Activated CD4-positive, alpha-beta T cell treated with anti-CD3 and anti-CD28 coated beads, Interleukin-2, amount 50 U/mL, for 16 hours (primary cell): ENCODE results near the gene DIPK1B.
A peak's percentile ranks its signal among the peaks of the same experiment; 100 is the strongest.

Source experiments
- DNase-seq: peaks from one replicate; pipeline ENCODE4 v3.0.0-alpha.2; 2020

Gene DIPK1B

DNA sequence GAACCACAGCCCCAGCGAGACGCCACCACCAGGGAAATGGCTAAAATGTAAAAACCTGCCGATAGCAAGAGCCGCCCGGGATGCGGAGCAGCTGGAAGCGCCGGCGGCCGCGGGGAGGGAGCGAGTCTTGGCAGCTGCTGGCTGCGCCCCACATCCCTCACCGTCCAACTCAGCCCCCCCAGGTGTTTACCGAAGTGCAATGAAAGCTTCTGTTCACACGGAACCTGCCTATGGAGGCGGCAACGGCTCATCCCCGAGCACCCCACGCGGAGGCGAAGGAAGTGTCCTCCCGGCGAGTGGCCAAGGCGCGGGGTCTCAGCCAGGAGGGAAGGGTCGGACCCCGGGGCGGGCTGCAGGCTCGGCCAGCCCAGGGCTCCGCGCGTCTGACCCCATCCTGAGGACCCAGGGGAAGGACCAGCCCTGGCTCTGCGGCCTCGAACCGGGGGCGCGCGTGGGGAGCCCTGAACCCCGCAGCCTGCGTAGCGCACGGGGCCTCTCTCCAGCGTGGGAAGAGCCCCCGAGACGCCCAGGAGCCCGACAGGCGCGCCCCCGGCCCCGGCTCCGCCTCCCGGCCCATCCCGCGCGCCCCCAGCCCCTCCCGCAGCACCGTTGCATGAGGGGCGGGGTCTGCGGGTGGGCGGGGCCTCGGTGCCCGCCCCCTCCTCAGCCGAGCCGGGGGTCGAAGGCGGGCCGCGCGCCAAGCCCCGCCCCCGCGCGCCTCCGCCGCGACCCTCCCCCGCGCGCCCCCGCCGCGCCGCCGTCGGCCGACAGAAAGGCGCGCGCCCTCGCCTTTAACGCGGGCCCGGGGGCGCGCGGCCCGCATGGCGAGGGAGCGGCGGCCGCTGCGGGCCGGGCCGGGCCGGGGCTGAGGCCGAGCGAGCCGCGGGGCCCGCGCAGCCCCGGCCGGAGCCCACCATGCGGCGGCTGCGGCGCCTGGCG is at the start of gene DIPK1B:
Gene DIPK1B (plus strand): TSS at position 822 of the 939 bp plus-strand sequence. CDS start 94 bp downstream, at position 916.
- no peak for DNase-seq

DNA sequence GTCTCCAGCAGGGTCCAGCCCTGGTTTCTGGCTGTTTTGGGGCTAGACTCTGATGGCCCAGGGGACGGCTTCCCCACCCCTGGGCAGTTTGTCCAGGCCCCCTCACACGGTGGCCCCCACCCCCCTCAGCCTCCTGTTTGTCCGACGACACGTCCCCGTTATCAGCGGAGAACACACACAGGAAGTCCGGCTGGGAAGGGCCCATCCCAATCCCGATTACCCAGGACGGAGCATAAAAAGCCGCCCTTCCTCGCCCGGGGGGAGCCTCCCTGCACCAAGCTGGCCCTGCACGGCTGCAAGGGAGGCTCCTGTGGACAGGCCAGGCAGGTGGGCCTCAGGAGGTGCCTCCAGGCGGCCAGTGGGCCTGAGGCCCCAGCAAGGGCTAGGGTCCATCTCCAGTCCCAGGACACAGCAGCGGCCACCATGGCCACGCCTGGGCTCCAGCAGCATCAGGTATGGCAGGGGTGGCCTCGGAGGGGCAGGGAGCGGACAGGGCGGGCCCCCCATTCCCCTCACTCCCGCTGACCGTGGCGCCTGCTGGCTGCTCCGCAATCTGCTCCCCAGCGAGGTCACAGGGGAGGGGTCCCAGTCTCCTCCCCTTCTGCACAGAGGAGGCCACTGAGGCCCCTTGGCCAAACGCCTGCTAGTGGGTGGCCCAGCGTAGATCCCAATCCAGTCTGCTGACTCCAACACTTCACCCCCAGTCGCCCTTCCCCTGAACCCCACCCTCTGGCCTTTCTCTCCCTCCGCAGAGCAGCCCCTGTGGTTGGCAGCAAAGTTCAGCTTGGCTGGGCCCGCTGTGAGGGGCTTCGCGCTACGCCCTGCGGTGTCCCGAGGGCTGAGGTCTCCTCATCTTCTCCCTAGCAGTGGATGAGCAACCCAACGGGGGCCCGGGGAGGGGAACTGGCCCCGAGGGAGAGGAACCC is 49.5 kb upstream of the DIPK1B start, which contains the start of gene EGFL7:
Gene EGFL7 (plus strand): TSS at position 261 of the 926 bp plus-strand sequence. CDS start 5,367 bp downstream, outside the sequence.
- DNase-seq = no peak

DNA sequence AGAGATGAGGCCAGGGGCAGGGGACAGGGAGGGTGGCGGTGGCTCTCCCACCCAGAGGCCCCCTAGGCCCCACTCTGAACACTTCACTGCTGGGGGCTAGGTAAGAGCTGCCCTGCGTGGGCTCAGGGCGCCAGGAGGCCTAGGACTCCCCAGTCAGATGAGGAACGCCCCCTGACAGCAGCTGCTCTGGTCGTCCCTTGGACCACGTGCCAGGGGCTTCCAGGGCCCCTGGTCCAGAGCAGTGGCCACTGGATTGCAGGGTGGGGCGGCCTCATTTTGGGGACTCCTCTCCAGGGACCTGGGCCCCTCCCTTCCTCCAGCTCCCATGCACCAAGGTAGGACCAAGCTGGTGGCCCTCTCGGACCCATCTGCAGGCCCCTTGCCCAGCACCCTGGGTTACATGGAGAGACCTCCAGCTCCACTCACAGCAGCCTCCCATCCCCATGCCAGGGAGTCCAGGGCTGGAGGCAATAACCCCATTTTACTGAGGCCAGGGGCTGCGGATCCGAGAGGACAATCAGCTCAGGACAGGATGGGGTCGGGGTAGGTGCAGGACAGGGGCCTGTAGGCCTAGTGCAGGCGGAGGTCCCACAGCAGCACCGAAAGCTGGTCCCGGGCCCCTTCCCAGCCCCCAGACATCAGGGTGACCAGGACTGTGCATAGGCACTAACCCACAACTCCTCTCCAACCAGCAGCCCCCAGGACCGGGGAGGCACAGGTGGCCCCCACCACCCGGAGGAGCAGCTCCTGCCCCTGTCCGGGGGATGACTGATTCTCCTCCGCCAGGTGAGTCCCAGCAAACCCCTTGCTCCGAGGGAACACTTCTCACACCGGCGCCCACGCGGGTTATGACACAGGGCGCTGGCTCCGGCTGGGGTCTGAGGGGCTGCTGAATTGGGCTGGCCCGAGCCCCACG is 48.1 kb upstream of the DIPK1B start:
- no peak for DNase-seq

DNA sequence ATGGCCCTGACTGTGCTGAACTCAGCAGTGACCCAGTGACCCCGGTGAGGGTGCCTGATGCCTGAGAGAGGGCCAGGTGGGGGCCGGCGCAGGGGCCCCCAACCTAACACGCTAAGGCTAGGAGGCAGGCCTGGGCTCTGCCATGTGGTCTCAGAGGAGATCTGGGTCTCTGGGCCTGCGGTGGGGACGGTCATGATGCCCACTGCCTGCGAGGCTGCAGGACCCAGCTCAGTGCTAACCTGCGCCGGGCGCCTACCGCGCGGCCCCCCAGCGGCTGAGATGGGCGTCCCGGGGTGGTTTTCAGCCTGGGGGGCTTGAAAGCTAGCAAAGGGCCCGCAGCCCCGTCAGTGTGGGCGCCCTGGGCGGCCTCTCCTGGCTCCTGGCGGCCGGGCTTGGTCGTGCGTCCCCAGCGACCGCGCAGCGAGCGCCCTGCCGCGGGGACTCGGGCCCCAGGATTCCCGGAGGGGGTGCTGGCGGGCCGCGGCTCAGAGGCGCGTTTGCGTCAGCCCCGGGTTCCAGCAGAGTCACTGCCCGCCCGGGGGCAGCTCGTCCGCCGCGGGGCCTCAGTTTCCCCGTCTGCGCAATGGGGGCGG is 47.2 kb upstream of the DIPK1B start:
- no peak for DNase-seq

DNA sequence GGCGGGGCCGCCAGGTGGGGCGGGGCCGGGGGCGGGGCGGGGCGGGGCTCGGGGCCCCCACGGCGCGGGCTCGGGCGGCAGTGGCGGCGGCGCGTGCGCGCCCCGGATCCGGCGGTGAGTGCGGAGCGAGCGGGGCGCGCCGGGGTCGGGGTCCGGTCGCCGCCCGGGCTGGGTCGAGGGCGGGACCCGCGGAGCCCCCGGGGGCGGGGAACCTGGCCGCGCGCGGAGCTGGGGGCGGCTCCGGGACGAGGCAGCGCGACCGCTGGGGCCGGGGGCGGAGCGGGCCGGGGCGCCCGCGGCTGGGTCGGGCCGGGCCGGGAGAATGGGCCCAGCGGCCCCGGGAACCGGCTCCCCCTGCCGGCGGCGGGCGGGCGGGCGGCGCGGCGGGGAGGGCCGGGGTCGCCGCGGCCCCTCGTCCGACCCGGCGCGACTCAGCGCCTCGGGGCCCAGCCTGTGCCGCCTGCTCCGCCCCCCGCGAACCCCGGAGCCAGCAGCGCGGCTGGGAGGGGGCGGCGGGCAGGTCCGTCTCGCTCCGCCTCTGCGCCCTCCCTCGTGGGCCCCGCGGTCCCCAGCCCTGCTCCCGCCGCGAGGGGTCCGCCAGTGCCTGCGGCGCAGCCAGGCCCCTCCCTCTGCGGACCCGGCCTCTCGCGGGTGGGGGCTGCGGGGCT is 46.5 kb upstream of the DIPK1B start:
- DNase-seq = no peak

DNA sequence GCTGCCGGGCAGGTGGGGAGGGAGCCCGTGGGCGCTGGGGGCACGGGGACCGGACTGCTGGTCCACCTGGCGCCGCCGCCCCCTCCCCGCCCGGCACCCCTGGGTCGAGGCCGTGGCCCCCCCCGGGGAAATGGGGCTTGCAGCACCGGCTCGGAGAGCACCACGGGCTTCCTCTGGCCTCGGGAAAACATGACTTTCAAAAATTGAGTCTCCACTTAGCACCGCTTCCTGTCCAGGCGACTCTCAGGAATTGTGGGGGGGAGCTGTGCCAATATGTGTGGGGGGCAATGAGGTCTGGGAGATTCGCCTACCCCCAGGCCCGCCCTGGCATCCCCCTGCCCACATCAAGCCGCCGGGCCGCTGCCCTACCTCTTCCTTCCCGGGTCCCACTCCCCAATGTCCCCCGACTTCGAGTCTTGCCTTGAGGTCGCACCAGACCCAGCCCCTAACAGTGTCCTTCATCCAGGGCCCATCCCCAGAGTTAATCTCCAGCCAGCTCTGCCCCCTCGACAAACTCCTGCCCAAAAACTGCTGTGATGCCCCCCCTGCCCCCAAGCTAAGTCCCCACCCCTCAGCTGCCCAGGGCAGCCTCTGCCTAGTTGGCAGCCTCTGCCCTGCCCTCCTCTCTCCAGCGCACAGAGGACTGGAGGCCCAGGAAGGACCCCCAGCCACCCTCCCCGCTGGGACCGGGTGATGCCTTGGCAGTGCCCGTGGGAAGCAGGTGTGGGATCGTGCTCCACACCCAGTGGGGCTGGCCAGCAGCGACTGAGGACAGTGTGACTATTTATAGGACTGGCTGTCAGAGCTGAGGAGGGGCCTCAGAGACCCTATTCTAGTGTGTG is 45.8 kb upstream of the DIPK1B start:
- DNase-seq = no peak

DNA sequence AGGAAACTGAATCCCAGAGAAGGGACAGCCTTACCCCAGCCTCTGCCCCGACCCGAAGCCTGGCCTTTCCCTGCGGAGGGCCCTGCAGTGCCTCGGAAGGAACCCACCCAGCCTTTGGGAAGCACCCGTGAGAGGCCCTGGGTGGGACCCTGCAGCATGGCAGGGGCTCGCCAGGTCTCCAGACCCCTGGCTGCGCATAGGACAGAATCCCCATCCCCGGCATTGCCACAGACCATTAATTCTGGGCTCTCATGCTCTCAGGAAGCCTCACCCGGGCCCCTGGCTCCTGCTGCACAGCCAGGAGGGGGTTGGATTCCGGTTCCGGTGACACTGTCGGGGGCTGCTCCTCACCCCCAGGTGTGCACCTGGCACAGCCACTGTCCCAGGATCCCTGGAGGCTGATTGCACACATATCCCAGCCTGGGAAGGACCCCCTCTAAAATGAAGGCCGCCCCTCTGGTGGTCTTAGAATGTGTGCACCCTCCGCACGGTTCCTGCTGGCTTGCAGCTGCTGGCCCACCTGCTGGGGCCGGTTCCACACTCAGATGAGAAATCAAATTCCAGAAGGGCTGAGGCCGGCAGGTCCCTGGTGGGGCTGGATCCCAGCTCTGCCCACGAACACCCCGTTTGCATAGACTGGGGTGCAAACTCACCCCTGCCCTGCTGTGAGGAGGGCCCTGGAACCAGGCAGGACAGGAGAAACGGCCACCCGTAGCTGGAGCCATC is 45.0 kb upstream of the DIPK1B start:
- no peak for DNase-seq

DNA sequence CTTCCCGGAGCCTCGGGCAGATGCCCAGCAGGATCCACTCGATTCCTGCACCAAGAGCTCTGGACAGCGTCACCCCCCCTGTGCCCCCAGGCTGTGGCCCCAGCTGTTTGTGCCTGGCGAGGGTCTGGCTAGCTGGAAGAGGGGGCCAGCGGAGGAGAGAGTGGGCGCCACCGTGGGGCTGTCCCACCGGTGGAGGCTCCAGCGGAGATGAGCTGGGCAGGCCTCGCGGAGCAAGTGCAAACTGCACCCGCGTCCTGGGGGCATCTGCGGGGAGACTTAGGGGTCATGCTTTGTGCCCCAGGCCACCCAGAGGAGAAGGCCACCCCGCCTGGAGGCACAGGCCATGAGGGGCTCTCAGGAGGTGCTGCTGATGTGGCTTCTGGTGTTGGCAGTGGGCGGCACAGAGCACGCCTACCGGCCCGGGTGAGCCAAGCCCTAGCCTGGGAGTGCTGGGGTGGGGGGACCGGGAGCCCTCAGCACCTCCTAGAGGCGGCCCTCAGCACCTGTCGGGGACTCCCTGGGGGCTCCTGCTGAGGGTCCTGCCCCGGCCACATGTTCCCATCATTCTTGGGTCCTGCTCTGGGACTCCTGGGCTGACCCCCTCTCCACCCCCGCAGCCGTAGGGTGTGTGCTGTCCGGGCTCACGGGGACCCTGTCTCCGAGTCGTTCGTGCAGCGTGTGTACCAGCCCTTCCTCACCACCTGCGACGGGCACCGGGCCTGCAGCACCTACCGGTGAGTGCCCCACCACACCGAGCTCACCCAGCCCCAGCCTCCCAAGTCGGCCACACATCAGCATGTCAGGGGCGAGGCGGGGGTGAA is 44.2 kb upstream of the DIPK1B start:
- DNase-seq = no peak

DNA sequence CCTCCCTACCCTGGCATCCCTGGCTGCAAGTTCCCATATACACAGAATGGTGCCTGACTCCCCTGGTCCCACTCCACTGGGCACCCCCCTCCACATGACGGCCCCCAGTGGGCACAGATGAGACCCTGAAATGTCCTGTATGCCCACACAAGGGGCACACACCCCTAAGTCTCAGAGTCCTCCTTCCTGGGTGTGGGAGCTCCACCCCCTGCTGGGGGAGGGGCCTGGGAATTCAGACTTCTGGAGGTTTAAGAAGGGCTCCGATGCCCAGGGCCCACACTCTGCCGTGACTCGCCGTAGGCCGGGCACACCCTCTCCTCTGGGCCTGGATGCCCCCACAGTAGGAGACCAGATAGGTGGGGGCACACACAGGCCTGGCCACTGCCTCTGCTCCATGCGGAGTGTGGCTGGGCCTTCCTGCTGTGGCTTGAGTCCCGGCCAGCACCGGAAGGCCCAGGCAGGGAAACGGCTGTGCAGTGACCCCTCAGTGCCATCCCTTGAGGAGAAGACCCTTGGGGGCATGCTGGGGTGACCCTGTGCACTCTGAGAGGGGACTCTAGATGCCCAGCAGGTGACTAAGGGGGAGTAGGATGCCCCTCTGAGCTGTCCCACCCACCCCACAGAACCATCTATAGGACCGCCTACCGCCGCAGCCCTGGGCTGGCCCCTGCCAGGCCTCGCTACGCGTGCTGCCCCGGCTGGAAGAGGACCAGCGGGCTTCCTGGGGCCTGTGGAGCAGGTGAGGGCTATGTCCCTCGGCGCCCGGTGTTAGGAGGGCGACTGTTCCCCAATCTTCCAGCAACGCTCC is 43.2 kb upstream of the DIPK1B start:
- DNase-seq = no peak

DNA sequence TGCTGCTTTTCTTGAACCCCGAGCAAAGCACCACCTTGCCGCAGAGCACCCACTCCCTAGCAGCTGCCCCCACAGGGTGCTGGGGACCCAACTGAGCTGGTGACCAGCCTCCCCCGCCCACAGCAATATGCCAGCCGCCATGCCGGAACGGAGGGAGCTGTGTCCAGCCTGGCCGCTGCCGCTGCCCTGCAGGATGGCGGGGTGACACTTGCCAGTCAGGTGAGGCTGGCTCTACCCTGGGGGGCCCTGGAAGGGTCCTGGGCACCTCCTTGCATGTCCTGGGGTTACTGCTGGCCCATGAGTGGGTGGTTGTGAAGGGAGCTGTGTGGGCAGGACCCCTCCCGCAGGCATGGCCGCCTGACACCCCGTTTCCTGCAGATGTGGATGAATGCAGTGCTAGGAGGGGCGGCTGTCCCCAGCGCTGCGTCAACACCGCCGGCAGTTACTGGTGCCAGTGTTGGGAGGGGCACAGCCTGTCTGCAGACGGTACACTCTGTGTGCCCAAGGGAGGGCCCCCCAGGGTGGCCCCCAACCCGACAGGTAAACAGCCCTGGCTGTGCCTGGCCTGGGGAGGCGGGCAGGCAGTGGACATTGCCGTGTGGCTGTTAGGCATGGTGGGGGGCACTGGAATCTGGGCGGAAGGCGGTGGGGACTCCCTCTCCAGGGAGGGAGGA is 42.4 kb upstream of the DIPK1B start:
- no peak for DNase-seq

DNA sequence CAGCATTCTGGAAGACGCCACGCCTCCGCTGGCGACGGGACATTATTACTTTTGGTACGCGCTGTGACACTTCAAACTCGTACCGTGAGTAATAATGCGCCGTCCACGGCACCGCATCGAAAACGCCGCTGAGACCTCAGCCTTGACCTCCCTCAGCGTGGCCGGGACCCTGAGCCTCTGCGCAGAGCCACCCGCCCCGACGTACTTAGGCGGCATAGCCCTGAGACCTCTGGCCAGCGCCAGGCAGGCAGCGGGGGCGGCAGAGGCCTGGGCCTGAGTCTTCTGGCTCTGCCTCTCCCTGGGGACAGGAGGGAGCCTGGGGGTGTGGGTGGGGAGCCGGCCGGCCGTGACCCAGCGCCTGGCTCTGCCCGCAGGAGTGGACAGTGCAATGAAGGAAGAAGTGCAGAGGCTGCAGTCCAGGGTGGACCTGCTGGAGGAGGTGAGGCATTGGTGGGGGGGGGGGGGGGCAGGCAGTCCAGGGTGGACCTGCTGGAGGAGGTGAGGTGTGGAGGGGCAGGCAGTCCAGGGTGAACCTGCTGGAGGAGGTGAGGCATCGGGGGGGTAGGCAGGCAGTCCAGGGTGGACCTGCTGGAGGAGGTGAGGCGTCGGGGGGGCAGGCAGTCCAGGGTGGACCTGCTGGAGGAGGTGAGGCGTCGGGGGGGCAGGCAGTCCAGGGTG is 41.7 kb upstream of the DIPK1B start:
- DNase-seq = no peak

DNA sequence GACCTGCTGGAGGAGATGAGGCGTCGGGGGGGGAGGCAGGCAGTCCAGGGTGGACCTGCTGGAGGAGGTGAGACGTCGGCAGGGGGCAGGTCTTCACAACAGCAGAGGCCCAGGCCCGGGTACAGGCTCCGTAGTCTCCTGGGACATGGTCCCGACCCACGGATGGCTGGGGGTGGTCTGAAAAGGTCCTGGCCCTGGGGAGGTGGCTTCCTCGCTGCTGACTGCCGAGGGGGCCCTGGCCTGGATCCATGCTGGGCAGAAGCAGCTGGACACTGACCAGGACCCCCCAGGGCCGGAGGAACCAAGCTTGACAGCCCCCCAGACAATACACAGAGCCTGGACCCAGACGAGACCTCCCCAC is 41.1 kb upstream of the DIPK1B start:
- DNase-seq = no peak

DNA sequence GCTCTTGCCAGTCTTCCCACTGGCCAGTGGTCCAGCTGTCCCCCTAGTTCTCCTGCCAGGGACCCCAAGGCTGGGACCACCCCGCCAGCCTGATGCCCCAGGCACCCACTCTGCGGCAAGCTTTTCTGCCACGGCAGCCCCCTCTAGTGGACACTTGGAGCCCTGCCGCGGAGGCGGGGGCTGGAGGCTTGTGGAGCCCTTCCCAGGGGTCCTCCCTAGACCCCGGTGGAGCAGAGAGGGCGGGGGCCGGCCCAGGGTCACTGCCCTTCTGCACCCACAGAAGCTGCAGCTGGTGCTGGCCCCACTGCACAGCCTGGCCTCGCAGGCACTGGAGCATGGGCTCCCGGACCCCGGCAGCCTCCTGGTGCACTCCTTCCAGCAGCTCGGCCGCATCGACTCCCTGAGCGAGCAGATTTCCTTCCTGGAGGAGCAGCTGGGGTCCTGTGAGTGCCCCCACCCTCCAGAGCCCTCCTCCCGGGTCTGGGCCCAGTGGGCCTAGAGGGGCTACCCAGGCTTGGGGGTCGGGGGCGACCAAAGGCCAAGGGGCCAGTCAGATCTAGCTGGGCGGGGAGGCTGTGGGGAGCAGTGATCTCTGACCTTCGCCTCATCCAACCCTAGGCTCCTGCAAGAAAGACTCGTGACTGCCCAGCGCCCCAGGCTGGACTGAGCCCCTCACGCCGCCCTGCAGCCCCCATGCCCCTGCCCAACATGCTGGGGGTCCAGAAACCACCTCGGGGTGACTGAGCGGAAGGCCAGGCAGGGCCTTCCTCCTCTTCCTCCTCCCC is 40.5 kb upstream of the DIPK1B start:
- DNase-seq = peak; percentile 35

DNA sequence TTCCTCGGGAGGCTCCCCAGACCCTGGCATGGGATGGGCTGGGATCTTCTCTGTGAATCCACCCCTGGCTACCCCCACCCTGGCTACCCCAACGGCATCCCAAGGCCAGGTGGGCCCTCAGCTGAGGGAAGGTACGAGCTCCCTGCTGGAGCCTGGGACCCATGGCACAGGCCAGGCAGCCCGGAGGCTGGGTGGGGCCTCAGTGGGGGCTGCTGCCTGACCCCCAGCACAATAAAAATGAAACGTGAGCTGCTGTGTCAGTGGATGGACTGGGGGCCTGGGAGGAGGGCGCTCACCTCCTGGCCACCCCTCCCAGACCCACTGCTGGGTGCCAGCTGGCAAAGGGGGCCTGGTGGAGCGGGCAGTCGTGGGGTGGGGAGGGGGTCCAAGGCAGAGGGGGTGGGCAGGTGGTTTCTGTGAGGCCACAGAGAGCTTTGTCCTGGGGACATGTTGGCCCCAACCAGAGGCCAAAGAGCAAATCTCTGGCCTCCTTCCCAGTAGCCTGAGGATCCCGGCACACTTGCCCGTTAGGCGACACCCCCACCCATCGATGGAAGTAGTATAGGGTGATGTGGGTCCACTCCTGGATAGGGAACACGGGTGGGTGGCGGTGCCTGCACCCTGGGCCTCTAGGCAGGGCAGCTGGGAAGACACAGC is 39.8 kb upstream of the DIPK1B start:
- no peak for DNase-seq
